Measurements from ENCODE around the gene SLC35D1.

DNA sequence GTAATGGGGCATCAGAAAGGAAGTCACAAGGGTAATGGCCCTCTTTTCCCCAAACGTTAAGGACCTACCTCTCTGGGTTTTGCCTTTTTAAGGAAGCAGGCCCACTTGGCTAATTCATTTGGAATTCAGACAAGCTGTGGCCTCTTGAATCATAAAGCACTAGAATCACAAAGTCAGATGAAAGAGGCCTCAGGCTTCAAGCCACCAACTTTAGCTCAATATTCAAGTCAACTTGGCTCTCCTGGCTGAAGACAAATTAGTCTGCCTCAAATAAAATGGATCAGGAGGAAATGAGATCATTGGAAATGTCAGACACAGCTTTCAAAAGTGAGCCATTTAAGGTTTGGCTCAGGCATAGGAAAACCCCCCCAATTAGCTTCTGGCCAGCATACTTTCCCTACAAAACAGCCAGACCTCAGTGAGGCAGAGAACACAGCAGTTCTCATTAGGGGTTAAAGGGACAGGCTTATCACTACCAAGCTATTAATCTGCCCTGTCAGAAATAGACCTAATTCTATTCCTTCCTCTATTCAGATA, 34.3 kb downstream of the SLC35D1 start:
- TF ChIP-seq EZH2 (IDR thresholded peaks at IDR 0.05; ENCODE audit: insufficient read depth, poor library complexity, severe bottlenecking) (no peak), EZH2phosphoT487 (IDR thresholded peaks at IDR 0.05; ENCODE audit: insufficient read depth, low read depth) (no peak)
